HG03280 (cell line): ENCODE measurements around the gene NXNL2.

Source experiments
- ATAC-seq: cut with Tn5 transposase; IDR thresholded peaks from one replicate; pipeline ENCODE4 v1.9.1; 2021; ENCODE audit warnings: mild to moderate bottlenecking, moderate library complexity; ENCODE audit not compliant: unreplicated experiment

The NXNL2 gene

GRCh38 chr9:88531920-88532698 is 2.9 kb upstream of the NXNL2 start:
- no peak for ATAC-seq

- ATAC-seq = no peak
Measured at GRCh38 chr9:88533951-88534455, 975 bp upstream of the NXNL2 start.

GRCh38 chr9:88535226-88536022 is 446 bp downstream of the NXNL2 start:
- no peak for ATAC-seq

GRCh38 chr9:88536023-88536324 is 996 bp downstream of the NXNL2 start:
- no peak for ATAC-seq

- ATAC-seq = no peak
Measured at GRCh38 chr9:88536951-88537760, 2.2 kb downstream of the NXNL2 start.

GRCh38 chr9:88537761-88538091 is 2.7 kb downstream of the NXNL2 start:
- no peak for ATAC-seq

- no peak for ATAC-seq
Measured at GRCh38 chr9:88538311-88539085, 3.5 kb downstream of the NXNL2 start.

GRCh38 chr9:88539246-88539645 is 4.3 kb downstream of the NXNL2 start:
- no peak for ATAC-seq

- ATAC-seq = no peak
Measured at GRCh38 chr9:88540251-88540763, 5.3 kb downstream of the NXNL2 start.

- no peak for ATAC-seq
Measured at GRCh38 chr9:88544245-88544644, 9.3 kb downstream of the NXNL2 start.

- ATAC-seq = no peak
Measured at GRCh38 chr9:88551546-88552137, 16.7 kb downstream of the NXNL2 start.

GRCh38 chr9:88553350-88553749 is 18.4 kb downstream of the NXNL2 start:
- no peak for ATAC-seq

GRCh38 chr9:88555268-88555980 is 20.4 kb downstream of the NXNL2 start:
- ATAC-seq = no peak

GRCh38 chr9:88559661-88560060 is 24.7 kb downstream of the NXNL2 start:
- no peak for ATAC-seq

- no peak for ATAC-seq
Measured at GRCh38 chr9:88567870-88568269, 32.9 kb downstream of the NXNL2 start.

- no peak for ATAC-seq
Measured at GRCh38 chr9:88571419-88571818, 36.4 kb downstream of the NXNL2 start.

GRCh38 chr9:88572684-88573083 is 37.7 kb downstream of the NXNL2 start:
- ATAC-seq = no peak

GRCh38 chr9:88574953-88575352 is 40.0 kb downstream of the NXNL2 start:
- ATAC-seq = no peak
